Measurements from ENCODE around the gene CLDN10. TPM values are rescaled to one million over a fixed set of nuclear protein-coding genes. Genes with fewer than 3 reads are reported as not detected.

CLDN10 gene
- total and polyA plus RNA-seq, 2 donors = 0.94 to 1.1 TPM

DNA sequence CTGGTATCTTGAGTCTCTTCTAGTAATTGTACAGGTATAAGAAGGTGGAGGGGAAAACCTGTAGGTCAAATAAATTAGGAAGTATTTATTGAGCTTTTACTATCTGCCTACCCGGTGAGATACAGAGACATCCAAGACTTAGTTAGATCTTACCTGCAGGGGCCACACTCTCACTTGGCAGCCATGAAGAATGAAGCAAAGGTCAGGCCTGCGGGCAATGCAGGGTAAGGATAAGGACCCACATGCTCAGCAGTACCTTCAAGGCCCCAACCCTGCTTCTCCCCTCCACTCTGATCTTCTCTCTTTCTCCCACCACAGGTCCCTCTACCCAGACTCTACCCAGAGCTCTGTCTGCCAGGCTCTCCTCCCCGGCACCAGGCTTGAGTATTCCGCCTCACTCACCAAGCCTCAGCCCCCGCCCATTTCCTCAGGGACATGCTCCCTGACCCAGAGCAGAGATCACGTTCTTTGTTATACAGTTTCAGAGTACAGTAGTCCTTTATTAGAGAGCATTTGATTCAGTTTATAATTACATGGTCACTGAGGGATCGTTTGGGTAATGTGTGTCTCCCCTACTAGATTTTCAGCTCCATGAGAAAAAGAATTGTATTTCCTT, 18.9 kb upstream of the CLDN10 start:
- Histone ChIP-seq H3K27me3 (ENCODE audit: control insufficient read depth in 2 of 2, insufficient read depth in 1 of 2, low read length in 1 of 2) (no peaks in the 10 kb centered on the region), H3K36me3 (ENCODE audit: control insufficient read depth in 2 of 2, insufficient read depth in 2 of 2, low read length in 1 of 2) (no peaks in the 10 kb centered on the region), H3K4me3 (ENCODE audit: low read length in 2 of 2) (no peak overlapping the region), H3K9me3 (ENCODE audit: control insufficient read depth in 2 of 2, insufficient read depth in 1 of 2, low read length in 1 of 2) (no peaks in the 10 kb centered on the region), H3K4me1 (ENCODE audit: control insufficient read depth in 2 of 2, insufficient read depth in 2 of 2, low read length in 2 of 2) (no peaks in the 10 kb centered on the region), H3K27ac (ENCODE audit: low read depth in 1 of 2, low read length in 1 of 2) (no peak overlapping the region)
- 96% methylated on average over 7 of the region's 7 CpGs for WGBS
- no peak for DNase-seq (ENCODE audit: low read depth in 6 of 9, low spot score in 9 of 9)

- 94% methylated on average over 3 of the region's 3 CpGs for WGBS
- no peak for DNase-seq (ENCODE audit: low read depth in 6 of 9, low spot score in 9 of 9)
- Histone ChIP-seq H3K4me1 (ENCODE audit: control insufficient read depth in 2 of 2, insufficient read depth in 2 of 2, low read length in 2 of 2) (no peaks in the 10 kb centered on the region), H3K36me3 (ENCODE audit: control insufficient read depth in 2 of 2, insufficient read depth in 2 of 2, low read length in 1 of 2) (no peaks in the 10 kb centered on the region), H3K27ac (ENCODE audit: low read depth in 1 of 2, low read length in 1 of 2) (no peak overlapping the region), H3K9me3 (ENCODE audit: control insufficient read depth in 2 of 2, insufficient read depth in 1 of 2, low read length in 1 of 2) (no peaks in the 10 kb centered on the region), H3K27me3 (ENCODE audit: control insufficient read depth in 2 of 2, insufficient read depth in 1 of 2, low read length in 1 of 2) (no peaks in the 10 kb centered on the region), H3K4me3 (ENCODE audit: low read length in 2 of 2) (no peak overlapping the region)
Observed at GRCh38 chr13:95535243-95535642, 17.3 kb upstream of the CLDN10 start.

GRCh38 chr13:95536632-95537241, 15.8 kb upstream of the CLDN10 start:
- no peak overlapping the region for H3K27ac ChIP-seq (ENCODE audit: low read depth in 1 of 2, low read length in 1 of 2)
- H3K36me3 ChIP-seq (ENCODE audit: control insufficient read depth in 2 of 2, insufficient read depth in 2 of 2, low read length in 1 of 2) = no peaks in the 10 kb centered on the region
- H3K4me3 ChIP-seq (ENCODE audit: low read length in 2 of 2) = no peak overlapping the region
- WGBS = 22% methylated on average over 6 of the region's 6 CpGs
- H3K9me3 ChIP-seq (ENCODE audit: control insufficient read depth in 2 of 2, insufficient read depth in 1 of 2, low read length in 1 of 2) = no peaks in the 10 kb centered on the region
- no peaks in the 10 kb centered on the region for H3K27me3 ChIP-seq (ENCODE audit: control insufficient read depth in 2 of 2, insufficient read depth in 1 of 2, low read length in 1 of 2)
- H3K4me1 ChIP-seq (ENCODE audit: control insufficient read depth in 2 of 2, insufficient read depth in 2 of 2, low read length in 2 of 2) = no peaks in the 10 kb centered on the region
- DNase-seq (ENCODE audit: low read depth in 6 of 9, low spot score in 9 of 9) = peak in 2 of 9 donors; percentile 8 to 45

GRCh38 chr13:95540888-95541287, 11.6 kb upstream of the CLDN10 start:
- no peaks in the 10 kb centered on the region for H3K4me1 ChIP-seq (ENCODE audit: control insufficient read depth in 2 of 2, insufficient read depth in 2 of 2, low read length in 2 of 2)
- 70% methylated on average over 6 of the region's 6 CpGs for WGBS
- no peaks in the 10 kb centered on the region for H3K27me3 ChIP-seq (ENCODE audit: control insufficient read depth in 2 of 2, insufficient read depth in 1 of 2, low read length in 1 of 2)
- no peak for DNase-seq (ENCODE audit: low read depth in 6 of 9, low spot score in 9 of 9)
- H3K9me3 ChIP-seq (ENCODE audit: control insufficient read depth in 2 of 2, insufficient read depth in 1 of 2, low read length in 1 of 2) = no peaks in the 10 kb centered on the region
- H3K27ac ChIP-seq (ENCODE audit: low read depth in 1 of 2, low read length in 1 of 2) = no peak overlapping the region
- H3K36me3 ChIP-seq (ENCODE audit: control insufficient read depth in 2 of 2, insufficient read depth in 2 of 2, low read length in 1 of 2) = no peaks in the 10 kb centered on the region
- H3K4me3 ChIP-seq (ENCODE audit: low read length in 2 of 2) = no peak overlapping the region

DNA sequence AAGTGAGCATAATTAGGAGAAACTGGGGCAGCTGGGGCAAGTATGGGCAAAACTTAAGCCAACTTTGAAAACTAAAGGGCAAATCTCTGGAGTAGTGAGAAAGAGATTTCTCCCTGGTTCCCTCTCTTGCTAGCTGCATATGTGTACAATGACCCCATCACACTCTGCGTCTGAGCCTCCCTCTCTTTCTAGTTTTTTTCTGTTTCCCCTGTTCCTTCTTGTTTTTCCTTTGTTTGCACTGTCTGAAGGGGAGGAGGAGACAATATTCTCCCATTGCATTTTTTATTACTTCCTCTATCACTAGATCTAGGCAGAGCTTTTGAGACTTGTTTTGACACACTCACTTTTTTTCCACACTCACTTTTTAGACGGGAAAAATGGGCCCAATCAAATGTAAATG, 11.2 kb upstream of the CLDN10 start:
- WGBS = 74% methylated on average over 2 of the region's 2 CpGs
- no peak for DNase-seq (ENCODE audit: low read depth in 6 of 9, low spot score in 9 of 9)
- Histone ChIP-seq H3K27ac (ENCODE audit: low read depth in 1 of 2, low read length in 1 of 2) (no peak overlapping the region), H3K36me3 (ENCODE audit: control insufficient read depth in 2 of 2, insufficient read depth in 2 of 2, low read length in 1 of 2) (no peaks in the 10 kb centered on the region), H3K4me1 (ENCODE audit: control insufficient read depth in 2 of 2, insufficient read depth in 2 of 2, low read length in 2 of 2) (no peaks in the 10 kb centered on the region), H3K4me3 (ENCODE audit: low read length in 2 of 2) (no peak overlapping the region), H3K27me3 (ENCODE audit: control insufficient read depth in 2 of 2, insufficient read depth in 1 of 2, low read length in 1 of 2) (no peaks in the 10 kb centered on the region), H3K9me3 (ENCODE audit: control insufficient read depth in 2 of 2, insufficient read depth in 1 of 2, low read length in 1 of 2) (no peaks in the 10 kb centered on the region)

GRCh38 chr13:95541911-95542474, 10.5 kb upstream of the CLDN10 start:
- no peak for DNase-seq (ENCODE audit: low read depth in 6 of 9, low spot score in 9 of 9)
- no peaks in the 10 kb centered on the region for H3K9me3 ChIP-seq (ENCODE audit: control insufficient read depth in 2 of 2, insufficient read depth in 1 of 2, low read length in 1 of 2)
- no peak overlapping the region for H3K27ac ChIP-seq (ENCODE audit: low read depth in 1 of 2, low read length in 1 of 2)
- 97% methylated on average over 8 of the region's 8 CpGs for WGBS
- H3K36me3 ChIP-seq (ENCODE audit: control insufficient read depth in 2 of 2, insufficient read depth in 2 of 2, low read length in 1 of 2) = no peaks in the 10 kb centered on the region
- no peak overlapping the region for H3K4me3 ChIP-seq (ENCODE audit: low read length in 2 of 2)
- H3K27me3 ChIP-seq (ENCODE audit: control insufficient read depth in 2 of 2, insufficient read depth in 1 of 2, low read length in 1 of 2) = no peaks in the 10 kb centered on the region
- no peaks in the 10 kb centered on the region for H3K4me1 ChIP-seq (ENCODE audit: control insufficient read depth in 2 of 2, insufficient read depth in 2 of 2, low read length in 2 of 2)

DNA sequence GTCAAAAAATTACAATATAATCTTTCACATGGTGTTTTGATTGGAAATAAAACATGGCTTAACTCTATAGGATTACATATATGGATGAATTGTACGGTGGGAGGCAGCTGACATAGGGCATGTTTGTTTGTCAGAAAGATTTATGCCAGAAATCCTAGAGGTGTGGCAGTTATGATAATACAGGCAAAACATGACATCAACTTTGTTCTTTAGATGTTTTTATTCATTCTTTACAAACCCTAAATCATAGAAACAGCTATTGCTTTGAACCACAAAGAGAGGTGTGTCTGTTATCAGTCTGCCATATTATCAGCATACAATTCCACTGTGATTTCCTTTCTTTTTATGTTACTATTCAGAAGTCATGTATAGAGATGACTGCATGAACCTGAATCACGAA, 8.2 kb upstream of the CLDN10 start:
- Histone ChIP-seq H3K9me3 (ENCODE audit: control insufficient read depth in 2 of 2, insufficient read depth in 1 of 2, low read length in 1 of 2) (no peaks in the 10 kb centered on the region), H3K27me3 (ENCODE audit: control insufficient read depth in 2 of 2, insufficient read depth in 1 of 2, low read length in 1 of 2) (no peaks in the 10 kb centered on the region), H3K27ac (ENCODE audit: low read depth in 1 of 2, low read length in 1 of 2) (no peak overlapping the region), H3K36me3 (ENCODE audit: control insufficient read depth in 2 of 2, insufficient read depth in 2 of 2, low read length in 1 of 2) (no peaks in the 10 kb centered on the region), H3K4me3 (ENCODE audit: low read length in 2 of 2) (no peak overlapping the region), H3K4me1 (ENCODE audit: control insufficient read depth in 2 of 2, insufficient read depth in 2 of 2, low read length in 2 of 2) (no peaks in the 10 kb centered on the region)
- 95% methylated on average over 2 of the region's 2 CpGs for WGBS
- DNase-seq (ENCODE audit: low read depth in 6 of 9, low spot score in 9 of 9) = no peak

- Histone ChIP-seq H3K27me3 (ENCODE audit: control insufficient read depth in 2 of 2, insufficient read depth in 1 of 2, low read length in 1 of 2) (peaks cover 0 to 2% of the 10 kb centered on the region in 2 donors), H3K9me3 (ENCODE audit: control insufficient read depth in 2 of 2, insufficient read depth in 1 of 2, low read length in 1 of 2) (no peaks in the 10 kb centered on the region), H3K27ac (ENCODE audit: low read depth in 1 of 2, low read length in 1 of 2) (no peak overlapping the region), H3K4me3 (ENCODE audit: low read length in 2 of 2) (no peak overlapping the region), H3K36me3 (ENCODE audit: control insufficient read depth in 2 of 2, insufficient read depth in 2 of 2, low read length in 1 of 2) (no peaks in the 10 kb centered on the region), H3K4me1 (ENCODE audit: control insufficient read depth in 2 of 2, insufficient read depth in 2 of 2, low read length in 2 of 2) (peaks cover 0 to under 1% of the 10 kb centered on the region in 2 donors)
- DNase-seq (ENCODE audit: low read depth in 6 of 9, low spot score in 9 of 9) = no peak
- WGBS = 56% methylated on average over 3 of the region's 3 CpGs
Observed at GRCh38 chr13:95546919-95547318, 5.6 kb upstream of the CLDN10 start.

DNA sequence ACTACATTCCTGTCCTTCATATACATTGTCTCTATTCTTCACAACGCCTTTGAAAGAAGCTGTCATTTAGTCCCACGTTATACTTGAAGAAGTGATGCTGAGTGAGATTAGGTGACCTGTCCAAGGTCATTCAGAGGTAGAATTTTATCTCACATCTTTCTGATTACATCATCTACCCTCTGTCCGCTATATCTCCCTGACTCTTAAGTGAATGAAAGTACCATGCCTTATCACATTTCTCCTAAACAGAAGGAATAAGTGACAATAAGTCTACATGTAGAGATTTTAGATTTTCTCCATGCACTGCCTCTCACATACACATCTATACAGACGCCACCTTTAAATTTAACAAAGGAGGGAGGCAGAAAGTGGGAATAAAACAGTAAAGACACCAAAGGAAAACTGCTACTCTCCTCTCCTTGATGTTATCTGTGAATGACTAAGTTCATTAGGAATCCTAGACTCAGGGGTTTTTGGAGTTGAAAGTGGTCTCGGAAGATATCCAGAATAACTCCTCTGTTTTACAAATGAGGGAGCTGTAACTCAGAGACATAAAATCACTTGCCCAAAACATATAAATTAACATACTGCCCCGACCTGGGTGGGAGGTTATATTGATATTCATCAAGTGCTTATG, 4.9 kb upstream of the CLDN10 start:
- Histone ChIP-seq H3K4me3 (ENCODE audit: low read length in 2 of 2) (no peak overlapping the region), H3K27me3 (ENCODE audit: control insufficient read depth in 2 of 2, insufficient read depth in 1 of 2, low read length in 1 of 2) (peaks cover 7 to 10% of the 10 kb centered on the region in 2 donors), H3K36me3 (ENCODE audit: control insufficient read depth in 2 of 2, insufficient read depth in 2 of 2, low read length in 1 of 2) (no peaks in the 10 kb centered on the region), H3K9me3 (ENCODE audit: control insufficient read depth in 2 of 2, insufficient read depth in 1 of 2, low read length in 1 of 2) (peaks cover 0 to 1% of the 10 kb centered on the region in 2 donors), H3K27ac (ENCODE audit: low read depth in 1 of 2, low read length in 1 of 2) (no peak overlapping the region), H3K4me1 (ENCODE audit: control insufficient read depth in 2 of 2, insufficient read depth in 2 of 2, low read length in 2 of 2) (peaks cover 0 to 6% of the 10 kb centered on the region in 2 donors)
- WGBS = 90% methylated on average over 6 of the region's 6 CpGs
- DNase-seq (ENCODE audit: low read depth in 6 of 9, low spot score in 9 of 9) = no peak

All from thymus (tissue), 11 donors.